ENCODE results near the gene RDM1. TPM values are rescaled to one million over a fixed set of nuclear protein-coding genes. Genes with fewer than 3 reads are reported as not detected.

Gene RDM1
- total and polyA plus RNA-seq, 2 experiments from 2014 or later = 3.9 to 8.8 TPM

DNA sequence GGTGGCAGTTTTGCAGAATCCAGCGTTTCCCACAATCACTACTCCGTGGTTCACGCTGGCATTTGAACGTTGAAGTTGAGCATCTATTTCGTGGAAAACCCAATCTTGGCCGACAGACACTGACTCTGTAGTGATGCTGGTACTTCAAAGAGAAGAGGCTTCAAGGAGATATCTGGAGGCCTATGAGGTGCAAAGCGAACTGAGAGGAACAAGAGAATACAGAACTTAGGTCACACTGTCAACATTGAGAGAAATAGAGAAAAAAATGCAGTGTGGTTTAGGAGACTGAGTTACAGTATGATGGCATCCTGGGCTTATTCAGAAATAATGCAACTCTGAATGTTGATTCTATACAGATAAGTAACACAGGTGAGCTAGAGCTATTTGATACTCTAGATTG, 34.7 kb upstream of the RDM1 start:
- Histone ChIP-seq H3K9me2 (ENCODE audit: insufficient read depth) (0 out of 2 replicates have a peak, but pooled peaks cover 4% of the 10 kb centered on the region), H3F3A (replicated peaks; ENCODE audit: low read depth) (no peaks in the 10 kb centered on the region), H3K4me3 (no peak overlapping the region), H3K4me1 (ENCODE audit: insufficient read depth) (0 out of 2 replicates have a peak, but pooled peaks cover 4% of the 10 kb centered on the region), H3K27ac (ENCODE audit: low read depth) (no peak overlapping the region), H3K27me3 (ENCODE audit: insufficient read depth) (no peaks in the 10 kb centered on the region), H2AFZ (no peak overlapping the region), H4K20me1 (replicated peaks; ENCODE audit: insufficient read depth) (no peaks in the 10 kb centered on the region), H3K79me2 (replicated peaks; ENCODE audit: insufficient read depth) (no peaks in the 10 kb centered on the region), H3K36me3 (ENCODE audit: insufficient read depth) (no peaks in the 10 kb centered on the region), H3K4me2 (no peak overlapping the region)
- no peak overlapping the region for H3K27ac Mint-ChIP-seq
- H3K36me3 Mint-ChIP-seq (ENCODE audit: low read depth) = no peaks in the 10 kb centered on the region
- ATAC-seq = no peak
- TF ChIP-seq, protein P1, sequence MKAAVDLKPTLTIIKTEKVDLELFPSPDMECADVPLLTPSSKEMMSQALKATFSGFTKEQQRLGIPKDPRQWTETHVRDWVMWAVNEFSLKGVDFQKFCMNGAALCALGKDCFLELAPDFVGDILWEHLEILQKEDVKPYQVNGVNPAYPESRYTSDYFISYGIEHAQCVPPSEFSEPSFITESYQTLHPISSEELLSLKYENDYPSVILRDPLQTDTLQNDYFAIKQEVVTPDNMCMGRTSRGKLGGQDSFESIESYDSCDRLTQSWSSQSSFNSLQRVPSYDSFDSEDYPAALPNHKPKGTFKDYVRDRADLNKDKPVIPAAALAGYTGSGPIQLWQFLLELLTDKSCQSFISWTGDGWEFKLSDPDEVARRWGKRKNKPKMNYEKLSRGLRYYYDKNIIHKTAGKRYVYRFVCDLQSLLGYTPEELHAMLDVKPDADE (IDR thresholded peaks at IDR 0.05) = no peak
- no peak for DNase-seq (ENCODE audit: low spot score)
- peaks cover 3% of the 10 kb centered on the region; the same call in 1 of the 3 replicates for H3K4me1 Mint-ChIP-seq
- H3K4me3 Mint-ChIP-seq = no peak overlapping the region
- peaks cover 2% of the 10 kb centered on the region for H3K27me3 Mint-ChIP-seq (ENCODE audit: insufficient read depth, low read depth, poor library complexity)
- no peaks in the 10 kb centered on the region for H3K9me3 Mint-ChIP-seq

DNA sequence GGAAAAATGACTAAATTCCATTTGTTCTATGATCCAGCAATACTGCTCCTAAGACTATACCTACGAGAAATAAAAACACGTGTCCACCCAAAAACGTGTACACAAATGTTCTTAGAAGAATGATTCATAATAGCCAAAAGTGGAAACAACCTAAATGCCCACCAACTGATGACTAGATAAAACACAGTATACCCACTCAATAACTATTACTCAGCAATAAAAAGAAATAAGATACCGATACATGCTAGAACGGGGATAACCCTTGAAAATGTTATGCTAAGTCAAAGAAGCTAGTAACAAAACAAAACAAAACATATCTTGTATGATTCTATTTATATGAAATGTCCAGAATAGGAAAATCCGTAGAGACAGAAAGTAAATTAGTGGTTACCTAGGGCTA, 33.1 kb upstream of the RDM1 start:
- Mint-ChIP-seq H3K27me3 (ENCODE audit: insufficient read depth, low read depth, poor library complexity) (peaks cover 2% of the 10 kb centered on the region), H3K27ac (no peak overlapping the region), H3K36me3 (ENCODE audit: low read depth) (no peaks in the 10 kb centered on the region), H3K4me3 (no peak overlapping the region), H3K4me1 (no peaks in the 10 kb centered on the region), H3K9me3 (no peaks in the 10 kb centered on the region)
- no peak for DNase-seq (ENCODE audit: low spot score)
- Histone ChIP-seq H3K27ac (ENCODE audit: low read depth) (no peak overlapping the region), H3K27me3 (ENCODE audit: insufficient read depth) (no peaks in the 10 kb centered on the region), H3F3A (replicated peaks; ENCODE audit: low read depth) (no peaks in the 10 kb centered on the region), H3K79me2 (replicated peaks; ENCODE audit: insufficient read depth) (no peaks in the 10 kb centered on the region), H3K4me1 (ENCODE audit: insufficient read depth) (no peaks in the 10 kb centered on the region), H4K20me1 (replicated peaks; ENCODE audit: insufficient read depth) (no peaks in the 10 kb centered on the region), H3K36me3 (ENCODE audit: insufficient read depth) (no peaks in the 10 kb centered on the region), H3K9me2 (ENCODE audit: insufficient read depth) (0 out of 2 replicates have a peak, but pooled peaks cover 4% of the 10 kb centered on the region), H2AFZ (no peak overlapping the region), H3K4me2 (no peak overlapping the region), H3K4me3 (no peak overlapping the region)
- no peak for ATAC-seq
- TF ChIP-seq EZH2phosphoT487 (IDR thresholded peaks at IDR 0.05; ENCODE audit: unreplicated experiment) (no peak), EZH2 (IDR thresholded peaks at IDR 0.05; ENCODE audit: low read depth, unreplicated experiment) (no peak), ZNF331 (CRISPR knock-in tag; IDR thresholded peaks at IDR 0.05; ENCODE audit: low read depth) (no peak), ZNF114 (CRISPR knock-in tag; IDR thresholded peaks at IDR 0.05) (no peak)
- TF ChIP-seq, protein P2, sequence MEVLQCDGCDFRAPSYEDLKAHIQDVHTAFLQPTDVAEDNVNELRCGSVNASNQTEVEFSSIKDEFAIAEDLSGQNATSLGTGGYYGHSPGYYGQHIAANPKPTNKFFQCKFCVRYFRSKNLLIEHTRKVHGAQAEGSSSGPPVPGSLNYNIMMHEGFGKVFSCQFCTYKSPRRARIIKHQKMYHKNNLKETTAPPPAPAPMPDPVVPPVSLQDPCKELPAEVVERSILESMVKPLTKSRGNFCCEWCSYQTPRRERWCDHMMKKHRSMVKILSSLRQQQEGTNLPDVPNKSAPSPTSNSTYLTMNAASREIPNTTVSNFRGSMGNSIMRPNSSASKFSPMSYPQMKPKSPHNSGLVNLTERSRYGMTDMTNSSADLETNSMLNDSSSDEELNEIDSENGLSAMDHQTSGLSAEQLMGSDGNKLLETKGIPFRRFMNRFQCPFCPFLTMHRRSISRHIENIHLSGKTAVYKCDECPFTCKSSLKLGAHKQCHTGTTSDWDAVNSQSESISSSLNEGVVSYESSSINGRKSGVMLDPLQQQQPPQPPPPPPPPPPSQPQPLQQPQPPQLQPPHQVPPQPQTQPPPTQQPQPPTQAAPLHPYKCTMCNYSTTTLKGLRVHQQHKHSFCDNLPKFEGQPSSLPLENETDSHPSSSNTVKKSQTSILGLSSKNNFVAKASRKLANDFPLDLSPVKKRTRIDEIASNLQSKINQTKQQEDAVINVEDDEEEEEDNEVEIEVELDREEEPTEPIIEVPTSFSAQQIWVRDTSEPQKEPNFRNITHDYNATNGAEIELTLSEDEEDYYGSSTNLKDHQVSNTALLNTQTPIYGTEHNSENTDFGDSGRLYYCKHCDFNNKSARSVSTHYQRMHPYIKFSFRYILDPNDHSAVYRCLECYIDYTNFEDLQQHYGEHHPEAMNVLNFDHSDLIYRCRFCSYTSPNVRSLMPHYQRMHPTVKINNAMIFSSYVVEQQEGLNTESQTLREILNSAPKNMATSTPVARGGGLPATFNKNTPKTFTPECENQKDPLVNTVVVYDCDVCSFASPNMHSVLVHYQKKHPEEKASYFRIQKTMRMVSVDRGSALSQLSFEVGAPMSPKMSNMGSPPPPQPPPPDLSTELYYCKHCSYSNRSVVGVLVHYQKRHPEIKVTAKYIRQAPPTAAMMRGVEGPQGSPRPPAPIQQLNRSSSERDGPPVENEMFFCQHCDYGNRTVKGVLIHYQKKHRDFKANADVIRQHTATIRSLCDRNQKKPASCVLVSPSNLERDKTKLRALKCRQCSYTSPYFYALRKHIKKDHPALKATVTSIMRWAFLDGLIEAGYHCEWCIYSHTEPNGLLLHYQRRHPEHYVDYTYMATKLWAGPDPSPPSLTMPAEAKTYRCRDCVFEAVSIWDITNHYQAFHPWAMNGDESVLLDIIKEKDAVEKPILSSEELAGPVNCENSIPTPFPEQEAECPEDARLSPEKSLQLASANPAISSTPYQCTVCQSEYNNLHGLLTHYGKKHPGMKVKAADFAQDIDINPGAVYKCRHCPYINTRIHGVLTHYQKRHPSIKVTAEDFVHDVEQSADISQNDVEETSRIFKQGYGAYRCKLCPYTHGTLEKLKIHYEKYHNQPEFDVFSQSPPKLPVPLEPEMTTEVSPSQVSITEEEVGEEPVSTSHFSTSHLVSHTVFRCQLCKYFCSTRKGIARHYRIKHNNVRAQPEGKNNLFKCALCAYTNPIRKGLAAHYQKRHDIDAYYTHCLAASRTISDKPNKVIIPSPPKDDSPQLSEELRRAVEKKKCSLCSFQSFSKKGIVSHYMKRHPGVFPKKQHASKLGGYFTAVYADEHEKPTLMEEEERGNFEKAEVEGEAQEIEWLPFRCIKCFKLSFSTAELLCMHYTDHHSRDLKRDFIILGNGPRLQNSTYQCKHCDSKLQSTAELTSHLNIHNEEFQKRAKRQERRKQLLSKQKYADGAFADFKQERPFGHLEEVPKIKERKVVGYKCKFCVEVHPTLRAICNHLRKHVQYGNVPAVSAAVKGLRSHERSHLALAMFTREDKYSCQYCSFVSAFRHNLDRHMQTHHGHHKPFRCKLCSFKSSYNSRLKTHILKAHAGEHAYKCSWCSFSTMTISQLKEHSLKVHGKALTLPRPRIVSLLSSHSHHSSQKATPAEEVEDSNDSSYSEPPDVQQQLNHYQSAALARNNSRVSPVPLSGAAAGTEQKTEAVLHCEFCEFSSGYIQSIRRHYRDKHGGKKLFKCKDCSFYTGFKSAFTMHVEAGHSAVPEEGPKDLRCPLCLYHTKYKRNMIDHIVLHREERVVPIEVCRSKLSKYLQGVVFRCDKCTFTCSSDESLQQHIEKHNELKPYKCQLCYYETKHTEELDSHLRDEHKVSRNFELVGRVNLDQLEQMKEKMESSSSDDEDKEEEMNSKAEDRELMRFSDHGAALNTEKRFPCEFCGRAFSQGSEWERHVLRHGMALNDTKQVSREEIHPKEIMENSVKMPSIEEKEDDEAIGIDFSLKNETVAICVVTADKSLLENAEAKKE (CRISPR knock-in tag; IDR thresholded peaks at IDR 0.05) = no peak
- TF ChIP-seq, protein P3, sequence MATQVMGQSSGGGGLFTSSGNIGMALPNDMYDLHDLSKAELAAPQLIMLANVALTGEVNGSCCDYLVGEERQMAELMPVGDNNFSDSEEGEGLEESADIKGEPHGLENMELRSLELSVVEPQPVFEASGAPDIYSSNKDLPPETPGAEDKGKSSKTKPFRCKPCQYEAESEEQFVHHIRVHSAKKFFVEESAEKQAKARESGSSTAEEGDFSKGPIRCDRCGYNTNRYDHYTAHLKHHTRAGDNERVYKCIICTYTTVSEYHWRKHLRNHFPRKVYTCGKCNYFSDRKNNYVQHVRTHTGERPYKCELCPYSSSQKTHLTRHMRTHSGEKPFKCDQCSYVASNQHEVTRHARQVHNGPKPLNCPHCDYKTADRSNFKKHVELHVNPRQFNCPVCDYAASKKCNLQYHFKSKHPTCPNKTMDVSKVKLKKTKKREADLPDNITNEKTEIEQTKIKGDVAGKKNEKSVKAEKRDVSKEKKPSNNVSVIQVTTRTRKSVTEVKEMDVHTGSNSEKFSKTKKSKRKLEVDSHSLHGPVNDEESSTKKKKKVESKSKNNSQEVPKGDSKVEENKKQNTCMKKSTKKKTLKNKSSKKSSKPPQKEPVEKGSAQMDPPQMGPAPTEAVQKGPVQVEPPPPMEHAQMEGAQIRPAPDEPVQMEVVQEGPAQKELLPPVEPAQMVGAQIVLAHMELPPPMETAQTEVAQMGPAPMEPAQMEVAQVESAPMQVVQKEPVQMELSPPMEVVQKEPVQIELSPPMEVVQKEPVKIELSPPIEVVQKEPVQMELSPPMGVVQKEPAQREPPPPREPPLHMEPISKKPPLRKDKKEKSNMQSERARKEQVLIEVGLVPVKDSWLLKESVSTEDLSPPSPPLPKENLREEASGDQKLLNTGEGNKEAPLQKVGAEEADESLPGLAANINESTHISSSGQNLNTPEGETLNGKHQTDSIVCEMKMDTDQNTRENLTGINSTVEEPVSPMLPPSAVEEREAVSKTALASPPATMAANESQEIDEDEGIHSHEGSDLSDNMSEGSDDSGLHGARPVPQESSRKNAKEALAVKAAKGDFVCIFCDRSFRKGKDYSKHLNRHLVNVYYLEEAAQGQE (IDR thresholded peaks at IDR 0.05; ENCODE audit: unreplicated experiment) = no peak
- TF ChIP-seq, protein P4, sequence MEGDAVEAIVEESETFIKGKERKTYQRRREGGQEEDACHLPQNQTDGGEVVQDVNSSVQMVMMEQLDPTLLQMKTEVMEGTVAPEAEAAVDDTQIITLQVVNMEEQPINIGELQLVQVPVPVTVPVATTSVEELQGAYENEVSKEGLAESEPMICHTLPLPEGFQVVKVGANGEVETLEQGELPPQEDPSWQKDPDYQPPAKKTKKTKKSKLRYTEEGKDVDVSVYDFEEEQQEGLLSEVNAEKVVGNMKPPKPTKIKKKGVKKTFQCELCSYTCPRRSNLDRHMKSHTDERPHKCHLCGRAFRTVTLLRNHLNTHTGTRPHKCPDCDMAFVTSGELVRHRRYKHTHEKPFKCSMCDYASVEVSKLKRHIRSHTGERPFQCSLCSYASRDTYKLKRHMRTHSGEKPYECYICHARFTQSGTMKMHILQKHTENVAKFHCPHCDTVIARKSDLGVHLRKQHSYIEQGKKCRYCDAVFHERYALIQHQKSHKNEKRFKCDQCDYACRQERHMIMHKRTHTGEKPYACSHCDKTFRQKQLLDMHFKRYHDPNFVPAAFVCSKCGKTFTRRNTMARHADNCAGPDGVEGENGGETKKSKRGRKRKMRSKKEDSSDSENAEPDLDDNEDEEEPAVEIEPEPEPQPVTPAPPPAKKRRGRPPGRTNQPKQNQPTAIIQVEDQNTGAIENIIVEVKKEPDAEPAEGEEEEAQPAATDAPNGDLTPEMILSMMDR (conservative IDR thresholded peaks at IDR 0.05; ENCODE audit: low read depth in 2 of 2) = no peak
